ENCODE results near the gene ACADS. TPM values are rescaled to one million over a fixed set of nuclear protein-coding genes. Genes with fewer than 3 reads are reported as not detected.

Gene ACADS
- total RNA-seq, 1 experiment from 2014 or later: 1.1 TPM

DNA sequence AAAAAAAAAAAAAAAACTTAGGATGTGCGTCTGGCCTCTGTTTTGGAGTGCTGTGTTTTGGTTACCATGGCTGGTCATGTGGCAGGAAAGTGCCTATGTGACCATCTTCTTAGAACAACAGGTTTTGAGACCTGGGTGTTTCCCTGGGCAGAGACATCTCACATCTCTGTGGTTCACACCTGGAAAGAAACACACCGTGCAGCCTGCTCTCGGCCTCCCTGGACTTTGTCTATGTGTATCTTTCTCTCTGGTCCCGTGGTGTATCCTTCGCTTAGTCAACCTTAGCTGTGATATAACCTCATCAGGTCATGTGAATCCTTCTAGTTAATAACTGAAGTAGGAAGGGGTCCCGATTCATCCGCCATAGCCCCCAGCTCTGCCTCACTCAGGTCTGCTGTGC is 22.6 kb downstream of the ACADS start:
- Histone ChIP-seq H3K36me3 (no peaks in the 10 kb centered on the region), H3K9me3 (replicated peaks) (no peaks in the 10 kb centered on the region), H3K4me3 (no peak overlapping the region), H3K27me3 (no peaks in the 10 kb centered on the region), H3K27ac (no peak overlapping the region), H3K4me1 (no peaks in the 10 kb centered on the region)
- DNase-seq: no peak

DNA sequence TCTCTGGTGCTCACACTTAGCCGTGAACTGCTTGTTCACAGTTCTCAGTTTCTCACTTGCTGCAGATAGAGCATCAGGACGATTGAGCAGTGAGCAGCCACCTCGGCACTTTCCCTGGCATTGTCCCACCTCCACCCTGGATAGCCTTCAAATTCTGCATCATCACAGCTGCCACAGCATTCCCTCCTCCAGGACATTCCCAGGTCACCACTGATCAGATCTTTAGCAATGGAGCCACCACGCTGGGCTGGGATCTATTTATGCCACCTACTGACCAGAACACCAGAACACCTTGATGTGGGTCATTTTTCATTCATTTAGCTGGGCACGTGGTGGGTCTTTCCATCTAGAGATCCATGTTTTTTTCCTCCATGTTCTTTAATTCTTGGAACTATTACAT is 23.6 kb downstream of the ACADS start:
- H3K4me1 ChIP-seq: no peaks in the 10 kb centered on the region

DNA sequence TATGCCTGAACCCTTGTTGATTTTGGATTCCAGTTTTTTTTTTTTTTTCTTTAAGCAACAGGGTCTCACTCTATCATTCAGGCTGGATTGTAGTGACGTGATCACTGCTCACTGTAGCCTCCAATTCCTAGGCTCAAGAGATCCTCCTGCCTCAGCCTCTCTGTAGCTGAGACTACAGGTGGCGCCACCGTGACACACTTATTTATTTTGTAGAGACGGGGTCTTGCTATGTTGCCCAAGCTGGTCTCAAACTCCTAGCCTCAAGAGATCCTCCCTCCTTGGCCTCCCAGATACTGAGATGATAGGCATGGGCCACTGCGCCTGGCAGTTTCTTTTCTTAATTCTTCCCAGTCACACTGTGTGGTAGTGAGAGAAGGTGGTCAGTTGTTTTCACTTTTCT is 25.2 kb downstream of the ACADS start:
- Histone ChIP-seq H3K4me1 (no peaks in the 10 kb centered on the region), H3K4me3 (no peak overlapping the region), H3K36me3 (no peaks in the 10 kb centered on the region), H3K9me3 (replicated peaks) (peaks cover 7% of the 10 kb centered on the region; the same call in 1 of the 2 replicates), H3K27me3 (no peaks in the 10 kb centered on the region), H3K27ac (no peak overlapping the region)
- no peak for DNase-seq

More for the DNA sequence above, 23.6 kb downstream of the ACADS start:
- no peaks in the 10 kb centered on the region for H3K9me3 ChIP-seq (replicated peaks)
- H3K36me3 ChIP-seq: no peaks in the 10 kb centered on the region
- no peak overlapping the region for H3K4me3 ChIP-seq
- H3K27ac ChIP-seq: no peak overlapping the region
- no peaks in the 10 kb centered on the region for H3K27me3 ChIP-seq
- no peak for DNase-seq

DNA sequence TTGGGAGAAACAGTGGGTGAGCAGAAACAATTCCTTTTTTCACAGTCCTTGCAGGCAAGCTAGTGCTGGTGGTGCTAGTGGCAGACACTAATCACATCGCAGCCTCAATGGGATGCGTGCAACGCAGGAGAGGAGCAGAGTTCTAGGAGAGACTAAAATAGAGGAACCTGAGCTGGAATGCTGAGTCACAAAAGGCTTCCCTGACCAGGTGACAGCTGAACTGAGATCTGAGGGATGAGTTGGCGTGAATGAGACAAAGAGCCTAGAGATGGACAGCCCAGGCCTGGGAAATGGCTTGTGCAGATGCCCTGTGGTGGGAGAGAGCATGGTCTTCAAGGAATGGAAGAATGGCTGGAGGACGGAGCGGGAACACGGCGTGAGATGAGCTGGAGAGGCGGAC is 25.8 kb downstream of the ACADS start:
- Histone ChIP-seq H3K27ac (no peak overlapping the region), H3K9me3 (replicated peaks) (peaks cover 7% of the 10 kb centered on the region; the same call in 1 of the 2 replicates), H3K36me3 (no peaks in the 10 kb centered on the region), H3K27me3 (no peaks in the 10 kb centered on the region), H3K4me3 (no peak overlapping the region), H3K4me1 (no peaks in the 10 kb centered on the region)
- DNase-seq: no peak

DNA sequence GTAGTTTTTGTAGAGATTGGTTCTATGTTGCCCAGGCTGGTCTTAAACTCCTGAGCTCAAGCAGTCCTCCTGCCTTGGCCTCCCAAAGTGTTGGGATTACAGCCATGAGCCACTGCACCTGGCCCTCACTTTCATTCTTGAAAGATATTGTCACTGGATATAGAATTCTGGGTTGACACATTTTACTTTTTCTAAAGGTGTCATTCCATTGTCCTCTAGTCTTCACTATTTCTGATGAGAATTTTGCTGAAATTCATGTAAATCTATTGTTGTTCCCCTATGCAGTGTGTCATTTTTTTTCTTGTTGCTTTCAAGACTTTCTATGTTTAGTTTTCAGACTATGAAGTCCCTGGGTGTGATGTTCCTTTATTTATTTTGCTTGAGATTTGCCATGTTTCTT is 29.2 kb downstream of the ACADS start:
- Histone ChIP-seq H3K27ac (no peak overlapping the region), H3K36me3 (no peaks in the 10 kb centered on the region), H3K9me3 (replicated peaks) (peaks cover 7% of the 10 kb centered on the region; the same call in 1 of the 2 replicates), H3K4me1 (no peaks in the 10 kb centered on the region), H3K27me3 (no peaks in the 10 kb centered on the region), H3K4me3 (no peak overlapping the region)
- DNase-seq: no peak

DNA sequence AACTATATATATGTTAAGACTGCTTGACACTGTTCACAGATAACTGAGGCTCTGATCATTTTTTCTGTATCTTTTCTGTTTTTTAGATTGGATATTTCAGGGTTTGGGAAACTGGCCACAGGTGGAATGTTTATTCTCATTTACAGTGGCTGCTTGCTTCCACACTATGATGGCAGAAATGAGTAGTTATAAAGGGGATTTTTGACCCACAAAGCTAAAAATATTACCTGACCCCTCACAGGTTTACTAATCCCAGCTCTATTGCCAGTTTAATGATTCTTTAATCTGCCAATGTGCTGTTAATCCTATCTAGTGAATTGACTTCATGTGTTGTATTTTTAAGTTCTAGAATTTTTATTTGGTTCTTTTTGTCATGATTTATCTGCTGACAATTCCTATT is 29.6 kb downstream of the ACADS start:
- H3K27me3 ChIP-seq: no peaks in the 10 kb centered on the region
- no peak overlapping the region for H3K27ac ChIP-seq
- peaks cover 7% of the 10 kb centered on the region; the same call in 1 of the 2 replicates for H3K9me3 ChIP-seq (replicated peaks)

DNA sequence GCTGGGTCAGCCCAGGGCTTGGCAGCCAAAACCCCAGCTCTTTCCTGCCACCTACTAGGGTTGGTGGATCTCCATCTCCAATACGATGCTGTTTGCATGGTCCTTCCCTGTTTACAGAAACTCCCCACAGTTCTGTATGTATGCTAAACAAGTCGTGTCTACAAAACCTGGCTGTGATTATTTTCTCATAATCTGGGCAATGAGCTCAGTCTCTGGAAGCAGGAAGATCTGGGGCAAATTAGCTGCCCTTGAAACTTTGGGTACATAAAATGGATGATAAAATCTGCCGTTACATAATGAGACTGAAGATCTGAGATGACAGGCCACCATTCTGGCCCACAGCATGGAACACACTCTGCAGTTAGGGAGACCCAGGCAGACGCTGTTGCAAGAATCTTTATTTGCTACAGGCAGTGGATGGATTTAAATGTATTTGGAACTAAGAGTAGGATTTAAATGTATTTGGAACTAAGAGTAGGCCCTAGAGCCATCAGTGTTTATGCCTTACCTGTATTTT is 31.7 kb downstream of the ACADS start:
- DNase-seq: no peak

More for the DNA sequence above, 29.6 kb downstream of the ACADS start:
- DNase-seq: no peak
- no peak overlapping the region for H3K4me3 ChIP-seq
- H3K4me1 ChIP-seq: no peaks in the 10 kb centered on the region
- H3K36me3 ChIP-seq: no peaks in the 10 kb centered on the region

DNA sequence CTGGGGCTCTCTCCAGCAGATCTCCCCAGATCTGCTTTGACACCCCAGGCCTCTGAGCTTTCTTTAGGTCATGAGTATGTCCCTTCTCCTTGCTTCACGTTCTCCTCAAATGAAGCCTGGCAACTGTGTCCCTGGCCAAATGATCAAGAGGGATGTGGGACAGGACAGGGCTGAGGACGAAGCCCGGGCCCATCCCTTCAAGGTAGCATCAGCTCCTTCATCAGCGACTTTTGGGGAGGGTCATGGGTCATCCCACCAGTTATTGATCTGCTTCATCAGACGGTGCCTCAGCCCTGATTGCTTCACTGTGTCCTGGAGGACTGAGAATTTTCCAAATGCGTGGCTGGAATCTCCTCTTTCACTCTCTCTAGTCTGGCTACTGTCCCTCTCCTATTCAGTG is 32.3 kb downstream of the ACADS start:
- Histone ChIP-seq H3K27me3 (no peaks in the 10 kb centered on the region), H3K4me3 (no peak overlapping the region), H3K27ac (no peak overlapping the region), H3K4me1 (no peaks in the 10 kb centered on the region), H3K36me3 (peaks cover 3% of the 10 kb centered on the region; the same call in 1 of the 2 replicates), H3K9me3 (replicated peaks) (peaks cover 7% of the 10 kb centered on the region; the same call in 1 of the 2 replicates)
- no peak for DNase-seq

More for the DNA sequence above, 31.7 kb downstream of the ACADS start:
- no peaks in the 10 kb centered on the region for H3K27me3 ChIP-seq
- H3K9me3 ChIP-seq (replicated peaks): peaks cover 7% of the 10 kb centered on the region; the same call in 1 of the 2 replicates
- no peak overlapping the region for H3K27ac ChIP-seq
- peaks cover 3% of the 10 kb centered on the region; the same call in 1 of the 2 replicates for H3K36me3 ChIP-seq
- H3K4me1 ChIP-seq: no peaks in the 10 kb centered on the region
- no peak overlapping the region for H3K4me3 ChIP-seq

DNA sequence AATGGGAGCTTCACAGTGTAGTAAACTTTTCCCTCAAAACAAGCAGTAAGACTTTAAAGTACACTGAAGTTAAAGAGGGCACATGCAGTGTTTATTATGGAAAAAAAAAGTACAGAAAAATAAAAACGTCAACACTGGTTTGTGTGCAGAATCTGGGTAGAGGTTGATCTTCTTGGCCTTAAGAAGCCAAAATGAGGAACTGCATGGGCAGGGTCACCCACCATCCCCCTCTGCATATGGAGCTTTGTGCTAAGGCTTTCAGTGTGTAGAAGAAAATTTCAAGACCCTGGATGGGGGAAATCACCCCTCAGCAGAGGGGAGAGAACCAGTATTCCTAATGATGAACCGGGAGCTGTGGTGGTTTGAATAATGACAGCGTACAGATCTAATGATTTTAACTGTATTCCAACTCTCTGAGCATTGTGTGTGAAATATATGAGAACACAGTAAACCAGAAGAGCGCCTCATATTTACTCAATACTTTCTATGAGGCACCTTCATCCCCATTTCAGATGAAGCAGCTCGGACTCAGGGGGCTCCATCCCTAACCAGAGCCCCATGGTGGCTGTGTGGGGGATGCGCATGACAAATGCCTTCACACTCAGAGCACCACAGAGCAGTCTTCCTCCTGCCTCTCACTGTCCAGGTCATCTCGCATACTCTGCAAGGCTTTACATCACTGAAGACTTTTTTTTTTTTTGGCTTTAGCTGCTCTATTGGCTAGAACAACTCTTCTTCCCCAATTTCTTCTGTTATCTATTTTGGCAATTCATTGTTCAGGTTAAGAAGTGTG is 33.4 kb downstream of the ACADS start:
- peaks cover 3% of the 10 kb centered on the region; the same call in 1 of the 2 replicates for H3K36me3 ChIP-seq
- H3K27ac ChIP-seq: no peak overlapping the region
- no peaks in the 10 kb centered on the region for H3K27me3 ChIP-seq
- H3K9me3 ChIP-seq (replicated peaks): peaks cover 7% of the 10 kb centered on the region; the same call in 1 of the 2 replicates
- no peaks in the 10 kb centered on the region for H3K4me1 ChIP-seq
- H3K4me3 ChIP-seq: no peak overlapping the region
- no peak for DNase-seq

DNA sequence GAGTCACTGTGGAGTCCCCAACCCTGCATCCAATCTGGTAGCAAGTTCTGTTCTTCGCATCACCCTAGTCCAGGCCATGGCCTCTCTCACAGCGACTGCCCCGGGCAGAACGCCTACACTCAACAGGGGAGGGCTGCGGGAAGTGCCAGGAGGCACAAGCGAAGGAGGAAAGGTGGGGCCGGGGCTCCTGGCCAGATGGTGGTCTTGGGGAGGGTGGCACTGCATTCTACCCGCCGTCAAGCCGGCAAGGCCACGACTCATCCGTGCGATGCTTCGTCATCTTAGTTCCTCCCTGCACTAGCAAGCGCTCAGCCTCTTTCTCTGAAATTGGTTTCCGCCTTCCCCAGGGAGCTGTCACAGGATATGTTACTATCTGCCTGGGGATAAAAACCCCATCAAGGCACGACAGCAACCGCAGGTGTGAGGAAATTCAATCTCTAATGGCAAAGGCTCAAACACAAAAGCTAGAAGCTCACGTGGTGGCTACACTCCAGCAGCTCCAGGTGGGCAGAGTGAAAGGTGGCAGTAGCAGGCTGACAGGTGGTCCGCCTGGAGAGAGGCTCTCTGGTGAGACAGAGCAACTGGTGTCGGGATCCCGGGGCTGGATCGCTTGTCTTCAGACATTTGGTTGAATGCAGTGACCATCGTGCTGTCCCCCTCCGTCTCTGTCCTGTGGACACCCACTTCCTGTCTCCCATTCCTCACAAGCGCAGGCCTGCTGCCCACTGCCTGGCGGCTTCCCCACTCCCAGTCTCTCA is 34.1 kb downstream of the ACADS start:
- Histone ChIP-seq H3K36me3 (peaks cover 3% of the 10 kb centered on the region; the same call in 1 of the 2 replicates), H3K9me3 (replicated peaks) (peaks cover 7% of the 10 kb centered on the region; the same call in 1 of the 2 replicates), H3K4me1 (no peaks in the 10 kb centered on the region), H3K4me3 (no peak overlapping the region), H3K27me3 (no peaks in the 10 kb centered on the region), H3K27ac (no peak overlapping the region)
- no peak for DNase-seq

DNA sequence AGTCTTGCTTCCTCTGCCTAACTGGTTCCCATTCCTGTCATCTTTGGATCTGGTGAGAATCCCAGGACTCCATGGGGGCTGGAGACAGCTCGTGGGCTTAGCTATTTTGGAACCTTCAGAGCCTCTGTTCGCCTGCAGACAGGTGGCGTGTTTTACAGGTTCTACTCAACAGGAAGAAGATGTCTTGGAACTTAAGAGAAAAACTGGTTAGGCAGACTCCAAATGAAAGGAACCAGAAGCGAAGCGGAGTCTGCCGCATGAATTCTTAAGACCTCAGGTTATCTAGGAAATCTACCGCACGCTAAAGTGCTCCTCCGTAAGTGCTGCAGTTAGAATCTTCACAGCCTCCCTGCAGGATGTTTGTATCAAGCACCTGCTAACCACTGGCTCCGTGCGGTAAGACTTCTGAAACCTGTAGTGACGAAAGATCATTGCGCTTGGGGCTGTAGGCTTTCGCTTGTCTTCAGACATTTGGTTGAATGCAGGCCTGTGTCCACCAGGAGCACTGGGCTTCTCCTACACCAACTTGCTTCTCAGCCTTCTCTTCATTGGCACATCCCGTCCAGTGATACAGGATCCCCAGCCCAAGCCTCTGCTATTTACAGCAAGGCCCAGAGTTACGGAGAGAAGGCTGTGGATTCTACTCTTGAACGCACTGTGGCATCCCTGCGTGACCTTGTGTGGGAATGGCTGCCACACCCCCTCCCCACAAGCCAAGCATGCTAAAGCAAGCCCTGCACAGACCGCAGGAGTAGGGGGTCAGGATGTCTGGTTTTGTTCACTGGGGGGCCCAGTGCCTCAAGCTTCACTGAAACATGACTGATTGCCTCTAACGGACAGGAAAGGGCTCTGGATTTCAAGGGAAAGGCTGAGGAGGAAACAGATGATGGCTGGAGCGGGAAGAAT is 35.0 kb downstream of the ACADS start:
- H3K9me3 ChIP-seq (replicated peaks): no peaks in the 10 kb centered on the region
- no peak for DNase-seq
- no peak overlapping the region for H3K27ac ChIP-seq
- H3K4me3 ChIP-seq: no peak overlapping the region
- H3K36me3 ChIP-seq: peaks cover 3% of the 10 kb centered on the region; the same call in 1 of the 2 replicates
- no peaks in the 10 kb centered on the region for H3K4me1 ChIP-seq
- H3K27me3 ChIP-seq: no peaks in the 10 kb centered on the region

DNA sequence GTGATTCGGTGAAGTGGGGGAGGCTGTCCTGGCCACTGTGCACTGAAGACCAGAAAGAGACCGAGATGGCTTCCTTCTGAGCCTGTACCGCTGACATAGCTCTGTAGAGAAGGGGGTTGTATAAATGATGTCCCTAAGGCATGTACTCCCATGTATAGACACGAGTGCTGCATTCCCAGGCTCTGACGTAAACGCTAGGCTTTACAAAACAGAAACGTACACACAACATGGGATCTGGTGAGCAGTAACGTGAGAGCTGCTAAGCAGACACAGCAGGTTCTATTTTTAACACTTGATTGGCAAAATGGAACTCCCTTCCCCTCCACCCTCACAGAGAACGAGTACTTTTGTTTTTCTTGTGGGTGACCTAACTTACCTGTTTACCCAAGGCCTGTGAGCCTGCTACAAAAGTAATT is 35.9 kb downstream of the ACADS start:
- H3K4me1 ChIP-seq: no peaks in the 10 kb centered on the region
- DNase-seq: no peak
- H3K27me3 ChIP-seq: no peaks in the 10 kb centered on the region
- H3K9me3 ChIP-seq (replicated peaks): no peaks in the 10 kb centered on the region
- no peak overlapping the region for H3K4me3 ChIP-seq
- peaks cover 5% of the 10 kb centered on the region for H3K36me3 ChIP-seq
- H3K27ac ChIP-seq: no peak overlapping the region

DNA sequence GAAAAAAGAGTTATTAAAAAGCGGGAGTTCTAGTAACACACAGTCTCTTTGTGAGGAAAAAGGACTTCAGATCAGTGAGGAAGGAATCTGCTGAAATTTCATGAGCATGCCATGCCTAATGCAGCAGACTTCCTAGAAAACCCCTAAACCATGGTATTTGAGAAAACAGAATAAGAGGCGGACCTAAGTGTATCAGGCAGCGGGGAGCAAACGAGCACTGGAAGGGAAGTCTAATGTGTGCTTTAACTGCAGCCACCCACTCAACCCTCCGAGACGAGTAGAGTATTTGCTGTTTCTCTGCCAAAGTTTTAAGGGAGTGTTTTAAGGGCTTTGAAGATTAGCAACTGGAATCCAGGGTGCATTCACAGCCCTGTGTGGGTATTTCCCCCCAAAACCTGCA is 36.5 kb downstream of the ACADS start:
- H3K4me1 ChIP-seq: no peaks in the 10 kb centered on the region
- no peak for DNase-seq
- H3K4me3 ChIP-seq: no peak overlapping the region
- no peak overlapping the region for H3K27ac ChIP-seq
- H3K27me3 ChIP-seq: no peaks in the 10 kb centered on the region
- no peaks in the 10 kb centered on the region for H3K9me3 ChIP-seq (replicated peaks)
- H3K36me3 ChIP-seq: peaks cover 9% of the 10 kb centered on the region

DNA sequence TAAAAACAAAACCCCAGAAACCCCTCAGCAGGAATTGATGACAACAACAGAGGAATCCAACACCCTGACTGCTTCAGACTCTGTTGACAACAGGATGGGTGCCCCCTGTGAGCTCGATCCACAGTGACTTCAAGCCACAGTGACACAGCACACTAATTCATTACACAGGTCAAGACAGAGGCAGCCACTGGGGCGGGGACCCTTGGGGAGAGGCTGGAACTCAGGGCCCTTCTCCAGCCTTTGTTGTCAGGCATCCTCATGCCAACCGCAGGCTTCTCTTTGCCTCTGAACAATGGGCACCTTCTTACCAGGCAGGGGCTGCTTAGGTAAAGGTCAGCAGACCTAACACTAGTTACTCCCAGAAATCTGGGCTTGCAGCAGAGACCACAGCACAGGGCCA is 37.6 kb downstream of the ACADS start:
- no peaks in the 10 kb centered on the region for H3K4me1 ChIP-seq
- no peak overlapping the region for H3K27ac ChIP-seq
- H3K36me3 ChIP-seq: peaks cover 19% of the 10 kb centered on the region
- H3K4me3 ChIP-seq: no peak overlapping the region
- H3K9me3 ChIP-seq (replicated peaks): no peaks in the 10 kb centered on the region
- DNase-seq: no peak
- no peaks in the 10 kb centered on the region for H3K27me3 ChIP-seq
